Suprapubic skin (tissue), 4 donors: Measurements from ENCODE around the gene RBMS1. TPM values are rescaled to one million over a fixed set of nuclear protein-coding genes. Genes with fewer than 3 reads are reported as not detected.

Experiments used
- DNase-seq, 2 donors: peaks; one replicate each; pipeline ENCODE4 v3.0.0-alpha.2; 2019; ENCODE audit warnings: low spot score in 2 of 2
- H3K27ac ChIP-seq: fragments of 200-600 bp; sonication (generic); one replicate; pipeline ENCODE4 v1.5.1; 2019
- H3K27me3 ChIP-seq: fragments of 200-600 bp; sonication (generic); one replicate; pipeline ENCODE4 v1.5.1; 2019
- H3K36me3 ChIP-seq: fragments of 200-600 bp; sonication (generic); one replicate; pipeline ENCODE4 v1.5.1; 2019
- H3K4me1 ChIP-seq: fragments of 200-600 bp; sonication (generic); one replicate; pipeline ENCODE4 v1.5.1; 2019
- H3K4me3 ChIP-seq: fragments of 200-600 bp; sonication (generic); one replicate; pipeline ENCODE4 v1.5.1; 2019; ENCODE audit warnings: mild to moderate bottlenecking
- H3K9me3 ChIP-seq: fragments of 200-600 bp; sonication (generic); one replicate; pipeline ENCODE4 v1.5.1; 2019
- CTCF ChIP-seq, 2 donors: fragments of 200-600 bp in 1 of 2; fragments of 450-650 bp in 1 of 2; sonication (generic) in 1 of 2; IDR thresholded peaks; one replicate each; pipeline ENCODE4 v1.5.1; 2016 to 2019; ENCODE audit warnings: antibody characterized with exemption in 2 of 2, mild to moderate bottlenecking in 1 of 2, moderate library complexity in 1 of 2
- EP300 ChIP-seq: sonication (generic); formaldehyde crosslinking; IDR thresholded peaks from one replicate; pipeline ENCODE4 v1.6.1; 2017; ENCODE audit warnings: antibody characterized with exemption
- POLR2A ChIP-seq, 2 donors: fragments of 450-650 bp; IDR thresholded peaks; one replicate each; pipeline ENCODE4 v1.6.1; 2017; ENCODE audit warnings: antibody characterized with exemption in 2 of 2, mild to moderate bottlenecking in 2 of 2, moderate library complexity in 2 of 2
- POLR2AphosphoS5 ChIP-seq, 3 donors: sonication (generic); formaldehyde crosslinking; IDR thresholded peaks; one replicate each; pipeline ENCODE4 v1.6.1; 2017; ENCODE audit warnings: antibody characterized with exemption in 3 of 3
- WGBS: methylation state at CpG from one replicate; pipeline ENCODE4 v1.1.5; 2018; 5-methylcytosine and 5-hydroxymethylcytosine counted together
- total RNA-seq, 4 donors: library from RNA; depleted of rRNA; stranded (reverse); fragments of >200 nt; gene quantifications; one replicate each; pipeline ENCODE4 v1.1.0, GENCODE V29; 2016

The RBMS1 gene
- total RNA-seq, 4 donors from 2014 or later, result 55.7 to 92.2 (median 62.2) TPM

- H3K27me3 ChIP-seq, result no peaks in the 10 kb centered on the region
- H3K4me3 ChIP-seq, result no peak overlapping the region
- H3K27ac ChIP-seq, result no peak overlapping the region
- DNase-seq, result no peak
- H3K36me3 ChIP-seq, result no peaks in the 10 kb centered on the region
- TF ChIP-seq POLR2AphosphoS5 (IDR thresholded peaks at IDR 0.05) (no peak), CTCF (IDR thresholded peaks at IDR 0.05) (no peak), POLR2A (IDR thresholded peaks at IDR 0.05) (no peak), EP300 (no peak)
- H3K9me3 ChIP-seq, result no peaks in the 10 kb centered on the region
- peaks cover 25% of the 10 kb centered on the region for H3K4me1 ChIP-seq
These were observed 242.0 kb downstream of the RBMS1 start for GRCh38 chr2:160251569-160251968.

GRCh38 chr2:160249876-160250275 is 243.7 kb downstream of the RBMS1 start:
- no peak for DNase-seq
- Histone ChIP-seq H3K27me3 (no peaks in the 10 kb centered on the region), H3K27ac (no peak overlapping the region), H3K9me3 (no peaks in the 10 kb centered on the region), H3K36me3 (no peaks in the 10 kb centered on the region), H3K4me1 (peaks cover 22% of the 10 kb centered on the region), H3K4me3 (no peak overlapping the region)
- 76% methylated on average over 1 of the region's 1 CpG for WGBS
- TF ChIP-seq CTCF (IDR thresholded peaks at IDR 0.05) (no peak), POLR2AphosphoS5 (IDR thresholded peaks at IDR 0.05) (no peak), POLR2A (IDR thresholded peaks at IDR 0.05) (no peak), EP300 (no peak)

GRCh38 chr2:160247296-160248035 is 246.1 kb downstream of the RBMS1 start:
- Histone ChIP-seq H3K27me3 (no peaks in the 10 kb centered on the region), H3K4me3 (no peak overlapping the region), H3K9me3 (no peaks in the 10 kb centered on the region), H3K27ac (no peak overlapping the region), H3K36me3 (no peaks in the 10 kb centered on the region), H3K4me1 (peaks cover 12% of the 10 kb centered on the region)
- 51% methylated on average over 6 of the region's 6 CpGs for WGBS
- no peak for DNase-seq
- TF ChIP-seq POLR2AphosphoS5 (IDR thresholded peaks at IDR 0.05) (no peak), CTCF (IDR thresholded peaks at IDR 0.05) (no peak), EP300 (no peak), POLR2A (IDR thresholded peaks at IDR 0.05) (no peak)

GRCh38 chr2:160246356-160246755 is 247.3 kb downstream of the RBMS1 start:
- no peaks in the 10 kb centered on the region for H3K9me3 ChIP-seq
- H3K36me3 ChIP-seq, result no peaks in the 10 kb centered on the region
- H3K27ac ChIP-seq, result no peak overlapping the region
- no peaks in the 10 kb centered on the region for H3K27me3 ChIP-seq
- H3K4me3 ChIP-seq, result no peak overlapping the region
- no peak for TF ChIP-seq EP300
- no peak for TF ChIP-seq CTCF (IDR thresholded peaks at IDR 0.05)
- no peak for TF ChIP-seq POLR2AphosphoS5 (IDR thresholded peaks at IDR 0.05)
- TF ChIP-seq POLR2A (IDR thresholded peaks at IDR 0.05), result no peak
- 93% methylated on average over 2 of the region's 2 CpGs for WGBS
- peaks cover 15% of the 10 kb centered on the region for H3K4me1 ChIP-seq
- DNase-seq, result no peak

GRCh38 chr2:160245614-160246155 is 247.9 kb downstream of the RBMS1 start:
- Histone ChIP-seq H3K27me3 (no peaks in the 10 kb centered on the region), H3K4me1 (peaks cover 15% of the 10 kb centered on the region), H3K4me3 (no peak overlapping the region), H3K27ac (no peak overlapping the region), H3K36me3 (no peaks in the 10 kb centered on the region), H3K9me3 (no peaks in the 10 kb centered on the region)
- WGBS, result 94% methylated on average over 5 of the region's 5 CpGs
- no peak for TF ChIP-seq EP300
- no peak for TF ChIP-seq POLR2A (IDR thresholded peaks at IDR 0.05)
- no peak for TF ChIP-seq POLR2AphosphoS5 (IDR thresholded peaks at IDR 0.05)
- TF ChIP-seq CTCF (IDR thresholded peaks at IDR 0.05), result no peak
- no peak for DNase-seq
